Natural killer cell (primary cell): Measurements from ENCODE around the gene HSD17B1. TPM values are rescaled to one million over a fixed set of nuclear protein-coding genes. Genes with fewer than 3 reads are reported as not detected.

Experiments used
- ATAC-seq, 3 donors: fragments of 150-1000 bp in 2 of 3; fragments of 200-7000 bp in 1 of 3; cut with Tn5 transposase; 1 replicate in 1 of 3; 2 replicates in 2 of 3; pipeline ENCODE4 v1.10.0; 2021; ENCODE audit warnings: mild to moderate bottlenecking in 2 of 3, moderate library complexity in 2 of 3
- DNase-seq, 2 donors: peaks; one replicate each; pipeline versions ENCODE4 v3.0.0 to v3.0.0-alpha.2; 2013 to 2021; ENCODE audit warnings: mixed read lengths in 1 of 2
- H3K27ac ChIP-seq: one replicate; pipeline ENCODE4 v1.5.1; 2013; ENCODE audit warnings: mild to moderate bottlenecking, low read length
- H3K27me3 ChIP-seq: one replicate; pipeline ENCODE4 v1.6.1; 2013; ENCODE audit warnings: low read length; ENCODE audit not compliant: control insufficient read depth, insufficient read depth
- H3K36me3 ChIP-seq: one replicate; pipeline ENCODE4 v1.6.1; 2013; ENCODE audit warnings: low read length; ENCODE audit not compliant: control insufficient read depth, insufficient read depth
- H3K4me1 ChIP-seq: one replicate; pipeline ENCODE4 v1.6.1; 2013; ENCODE audit warnings: low read length; ENCODE audit not compliant: control insufficient read depth, insufficient read depth
- H3K4me3 ChIP-seq: one replicate; pipeline ENCODE4 v1.5.1; 2013; ENCODE audit warnings: low read length
- H3K9me3 ChIP-seq: one replicate; pipeline ENCODE4 v1.6.1; 2013; ENCODE audit warnings: low read length; ENCODE audit not compliant: control insufficient read depth, insufficient read depth
- H3K27ac Mint-ChIP-seq, 2 donors: one replicate each; pipeline ENCODE4 v1.8.0; 2022; ENCODE audit warnings: mild to moderate bottlenecking in 2 of 2, mixed read lengths in 2 of 2, moderate library complexity in 1 of 2
- H3K27me3 Mint-ChIP-seq, 2 donors: one replicate each; pipeline ENCODE4 v1.8.0; 2022; ENCODE audit warnings: low read depth in 2 of 2, mixed read lengths in 2 of 2
- H3K36me3 Mint-ChIP-seq: one replicate; pipeline ENCODE4 v1.8.0; 2022; ENCODE audit warnings: mixed read lengths
- H3K4me1 Mint-ChIP-seq, 2 donors: one replicate each; pipeline ENCODE4 v1.8.0; 2022; ENCODE audit warnings: mixed read lengths in 2 of 2
- H3K4me3 Mint-ChIP-seq: one replicate; pipeline ENCODE4 v1.8.0; 2022; ENCODE audit warnings: mild to moderate bottlenecking, moderate library complexity, mixed read lengths
- H3K9me3 Mint-ChIP-seq, 2 donors: one replicate each; pipeline ENCODE4 v1.8.0; 2022; ENCODE audit warnings: mixed read lengths in 2 of 2
- CTCF ChIP-seq: fragments of 200-600 bp; IDR thresholded peaks from one replicate; pipeline ENCODE4 v1.8.0; 2022; ENCODE audit warnings: antibody characterized with exemption
- WGBS: methylation state at CpG from one replicate; pipeline ENCODE4 v1.1.7; 2013; ENCODE audit warnings: missing lambda C conversion rate; ENCODE audit not compliant: insufficient coverage; 5-methylcytosine and 5-hydroxymethylcytosine counted together
- intact Hi-C: fragments of 100-400 bp; cut with micrococcal nuclease; formaldehyde crosslinking; loops from one replicate; pipeline ENCODE4 v1.14.2; 2022
- total RNA-seq, 4 donors: library from RNA; stranded (reverse); fragments of 120-200 nt in 1 of 4; gene quantifications; one replicate each; pipeline versions ENCODE4 v1.2.3 to v1.2.4, GENCODE V29; 2013 to 2022

Gene HSD17B1
- total RNA-seq, 3 donors from 2014 or later (not counting 1 experiment from before 2014, with no cell fraction given) = 0.68 to 1.6 (median 1.2) TPM

GRCh38 chr17:42513686-42514085 is 39.0 kb upstream of the HSD17B1 start:
- Histone ChIP-seq H3K36me3 (no peaks in the 10 kb centered on the region), H3K27ac (no peak overlapping the region), H3K9me3 (no peaks in the 10 kb centered on the region), H3K27me3 (no peaks in the 10 kb centered on the region), H3K4me3 (no peak overlapping the region), H3K4me1 (peaks cover 6% of the 10 kb centered on the region)
- Mint-ChIP-seq H3K27me3 (peaks cover 44 to 51% of the 10 kb centered on the region in 2 donors), H3K4me1 (peaks cover 6 to 14% of the 10 kb centered on the region in 2 donors), H3K9me3 (no peaks in the 10 kb centered on the region), H3K36me3 (no peaks in the 10 kb centered on the region), H3K4me3 (no peak overlapping the region), H3K27ac (no peak overlapping the region)
- no peak for ATAC-seq
- TF ChIP-seq CTCF = no peak
- 92% methylated on average over 11 of the region's 11 CpGs for WGBS
- intact Hi-C loops = no loop called here
- no peak for DNase-seq

DNA sequence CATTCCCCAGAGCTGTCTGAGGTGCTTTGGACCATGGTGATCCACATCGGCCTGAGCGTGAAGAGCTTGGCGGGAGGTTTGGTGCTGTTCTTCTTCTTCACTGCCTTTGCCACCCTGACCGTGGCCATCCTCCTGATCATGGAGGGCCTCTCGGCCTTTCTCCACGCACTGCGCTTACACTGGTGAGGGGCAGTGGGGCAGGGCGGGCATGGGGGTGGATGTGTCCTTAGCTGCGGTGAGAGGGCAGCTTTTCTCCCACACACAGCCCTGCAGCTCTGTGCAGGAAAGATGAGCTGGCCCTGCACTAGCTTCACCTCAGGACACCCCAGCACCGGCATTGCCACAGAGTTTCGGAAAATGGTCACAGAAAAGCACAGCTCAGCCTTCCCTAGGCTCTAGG is 38.4 kb upstream of the HSD17B1 start:
- no peaks in the 10 kb centered on the region for H3K36me3 ChIP-seq
- WGBS = 98% methylated on average over 9 of the region's 11 CpGs
- no peaks in the 10 kb centered on the region for H3K36me3 Mint-ChIP-seq
- no peak overlapping the region for H3K4me3 Mint-ChIP-seq
- H3K9me3 ChIP-seq = no peaks in the 10 kb centered on the region
- H3K27me3 Mint-ChIP-seq = peaks cover 41 to 47% of the 10 kb centered on the region in 2 donors
- ATAC-seq = no peak
- intact Hi-C loops = no loop called here
- TF ChIP-seq CTCF = no peak
- DNase-seq = no peak
- H3K27ac Mint-ChIP-seq = no peak overlapping the region
- no peak overlapping the region for H3K27ac ChIP-seq
- peaks cover 6% of the 10 kb centered on the region for H3K4me1 ChIP-seq
- no peaks in the 10 kb centered on the region for H3K9me3 Mint-ChIP-seq
- H3K4me3 ChIP-seq = no peak overlapping the region
- H3K27me3 ChIP-seq = no peaks in the 10 kb centered on the region
- peaks cover 6 to 11% of the 10 kb centered on the region in 2 donors for H3K4me1 Mint-ChIP-seq

- Histone ChIP-seq H3K27me3 (no peaks in the 10 kb centered on the region), H3K4me1 (peaks cover 6% of the 10 kb centered on the region), H3K36me3 (no peaks in the 10 kb centered on the region), H3K9me3 (no peaks in the 10 kb centered on the region), H3K4me3 (no peak overlapping the region), H3K27ac (no peak overlapping the region)
- Mint-ChIP-seq H3K4me1 (peaks cover 6 to 11% of the 10 kb centered on the region in 2 donors), H3K36me3 (no peaks in the 10 kb centered on the region), H3K27me3 (peaks cover 40 to 42% of the 10 kb centered on the region in 2 donors), H3K27ac (no peak overlapping the region), H3K9me3 (no peaks in the 10 kb centered on the region), H3K4me3 (no peak overlapping the region)
- 95% methylated on average over 7 of the region's 8 CpGs for WGBS
- ATAC-seq (no peak), DNase-seq (no peak)
- no peak for TF ChIP-seq CTCF
- intact Hi-C loops = no loop called here
These were observed 37.9 kb upstream of the HSD17B1 start for GRCh38 chr17:42514867-42515266.

DNA sequence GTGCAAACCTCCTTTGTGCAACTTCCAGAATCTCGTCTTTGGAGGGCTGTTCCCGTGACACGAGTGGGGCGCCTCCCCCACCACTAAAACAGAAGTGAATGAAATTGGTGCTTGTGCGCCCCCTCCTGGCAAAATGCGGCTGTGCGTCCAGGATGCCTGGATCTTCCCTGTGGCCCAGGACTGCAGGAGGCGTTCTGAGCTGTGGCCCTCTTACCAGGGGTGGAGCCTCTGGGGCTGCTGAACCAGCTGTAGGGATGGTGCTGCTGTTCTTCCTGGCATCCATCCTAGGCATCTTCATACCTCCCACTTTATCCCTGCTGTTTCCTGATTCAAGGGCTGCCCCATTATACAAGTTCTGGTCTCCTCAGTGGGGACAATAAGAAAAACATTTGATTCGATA is 35.2 kb upstream of the HSD17B1 start:
- WGBS = 1% methylated on average over 8 of the region's 9 CpGs
- H3K4me3 ChIP-seq = no peak overlapping the region
- no peaks in the 10 kb centered on the region for H3K9me3 ChIP-seq
- DNase-seq (peak; percentile 82 to 88), ATAC-seq (peak; percentile 81 to 95 (median 92))
- TF ChIP-seq CTCF = peak; percentile 96
- Mint-ChIP-seq H3K36me3 (no peaks in the 10 kb centered on the region), H3K27ac (no peak overlapping the region), H3K4me3 (no peak overlapping the region), H3K27me3 (peaks cover 24 to 28% of the 10 kb centered on the region in 2 donors), H3K9me3 (no peaks in the 10 kb centered on the region), H3K4me1 (peaks cover 5 to 6% of the 10 kb centered on the region in 2 donors)
- no peaks in the 10 kb centered on the region for H3K36me3 ChIP-seq
- no peak overlapping the region for H3K27ac ChIP-seq
- peaks cover 6% of the 10 kb centered on the region for H3K4me1 ChIP-seq
- H3K27me3 ChIP-seq = no peaks in the 10 kb centered on the region
- intact Hi-C loops = loop anchor here (1.0 to 2.0 kb wide), 3 partner anchors 78 to 195 kb away; no protein-coding TSS in a partner anchor
